ENCODE data around the gene PRR22. TPM values are rescaled to one million over a fixed set of nuclear protein-coding genes. Genes with fewer than 3 reads are reported as not detected.

PRR22 gene
- total RNA-seq, 1 donor from 2014 or later, result 5.4 TPM

- Mint-ChIP-seq H3K27me3 (ENCODE audit: low read depth) (peaks cover 28% of the 10 kb centered on the region), H3K9me3 (no peaks in the 10 kb centered on the region), H3K4me1 (no peaks in the 10 kb centered on the region), H3K4me3 (no peak overlapping the region), H3K27ac (no peak overlapping the region), H3K36me3 (no peaks in the 10 kb centered on the region)
- no peak for DNase-seq (ENCODE audit: low spot score in 2 of 2, unreplicated experiment in 2 of 2)
- TF ChIP-seq CTCF (IDR thresholded peaks at IDR 0.05; ENCODE audit: unreplicated experiment), result no peak
These were observed 34.0 kb upstream of the PRR22 start for GRCh38 chr19:5818594-5818993.

DNA sequence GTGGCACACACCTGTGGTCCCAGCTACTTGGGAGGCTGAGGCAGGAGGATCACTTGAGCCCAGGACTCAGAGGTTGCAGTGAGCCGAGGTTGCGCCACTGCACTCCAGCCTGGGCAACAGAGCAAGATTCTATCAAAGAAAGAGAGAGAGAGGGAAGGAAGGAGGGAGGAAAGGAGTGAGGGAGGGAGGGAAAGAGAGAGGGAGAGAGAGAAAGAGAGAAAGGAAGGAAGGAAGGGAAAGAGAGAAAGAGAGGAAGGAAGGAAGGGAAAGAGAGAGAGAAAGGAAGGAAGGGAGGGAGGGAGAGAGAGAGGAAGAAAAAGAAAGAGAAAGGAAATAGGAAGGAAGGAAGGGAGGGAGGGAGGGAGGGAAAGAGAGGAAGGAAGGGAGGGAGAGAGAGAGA is 32.7 kb upstream of the PRR22 start:
- Mint-ChIP-seq H3K36me3 (no peaks in the 10 kb centered on the region), H3K4me3 (no peak overlapping the region), H3K9me3 (no peaks in the 10 kb centered on the region), H3K4me1 (no peaks in the 10 kb centered on the region), H3K27me3 (ENCODE audit: low read depth) (peaks cover 28% of the 10 kb centered on the region), H3K27ac (no peak overlapping the region)
- no peak for DNase-seq (ENCODE audit: low spot score in 2 of 2, unreplicated experiment in 2 of 2)
- no peak for TF ChIP-seq CTCF (IDR thresholded peaks at IDR 0.05; ENCODE audit: unreplicated experiment)

DNA sequence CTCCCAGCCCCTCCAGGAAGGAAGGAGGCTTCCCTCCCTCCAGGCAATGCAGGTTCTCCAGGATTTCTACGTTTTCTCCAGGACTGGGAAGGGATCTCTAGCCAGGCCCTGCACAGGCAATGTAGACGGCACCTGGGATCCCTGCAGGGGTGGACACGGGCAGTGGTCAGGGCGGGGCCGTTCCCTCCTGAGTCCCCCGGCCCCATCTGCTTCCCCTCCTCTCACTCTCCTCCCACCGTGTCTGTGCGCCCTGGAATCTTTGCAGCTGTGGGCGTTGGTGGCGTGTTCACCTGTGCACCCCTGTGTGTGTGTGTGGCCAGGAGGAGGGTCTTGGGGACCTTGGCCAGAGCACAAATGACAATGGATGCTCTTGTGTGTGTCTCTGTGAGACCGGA is 30.3 kb upstream of the PRR22 start:
- Mint-ChIP-seq H3K36me3 (no peaks in the 10 kb centered on the region), H3K27me3 (ENCODE audit: low read depth) (peaks cover 24% of the 10 kb centered on the region), H3K4me3 (no peak overlapping the region), H3K4me1 (no peaks in the 10 kb centered on the region), H3K27ac (no peak overlapping the region), H3K9me3 (no peaks in the 10 kb centered on the region)
- no peak for DNase-seq (ENCODE audit: low spot score in 2 of 2, unreplicated experiment in 2 of 2)
- no peak for TF ChIP-seq CTCF (IDR thresholded peaks at IDR 0.05; ENCODE audit: unreplicated experiment)

DNA sequence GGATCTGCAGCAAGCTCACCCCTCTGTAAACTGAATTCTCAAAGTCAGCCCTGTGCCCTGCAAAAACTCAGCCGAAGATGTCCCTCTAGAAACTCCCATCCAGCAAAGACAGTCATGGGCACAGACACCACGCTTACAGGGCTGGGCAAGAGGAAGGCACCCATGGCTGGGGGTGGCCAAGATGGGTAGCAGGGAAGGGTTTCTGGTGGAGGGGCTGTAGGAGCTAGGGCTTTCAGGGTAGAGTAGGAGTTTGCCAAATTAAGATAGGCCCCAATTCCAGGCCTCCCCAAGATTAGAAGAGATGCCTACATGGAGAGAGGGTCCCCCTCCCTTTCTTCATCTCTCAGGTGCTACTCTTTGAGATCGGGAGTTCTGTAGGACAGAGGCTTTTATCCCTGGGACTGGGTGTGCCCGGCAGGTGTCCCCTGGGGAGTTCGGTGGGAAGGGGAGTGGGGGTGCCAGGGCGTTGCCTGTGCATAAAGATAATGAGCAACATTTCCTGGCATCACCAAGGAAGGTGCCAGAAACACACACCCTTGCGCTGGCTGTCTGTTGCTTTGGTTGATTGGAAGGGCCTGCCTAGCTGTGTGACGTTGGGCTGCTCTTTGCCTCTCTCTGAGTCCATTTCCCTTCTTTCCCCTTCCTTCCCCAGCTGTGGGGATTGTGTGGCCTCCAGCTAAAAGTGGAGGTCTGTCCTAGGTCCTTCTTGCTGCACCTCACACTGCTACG is 29.7 kb upstream of the PRR22 start:
- no peak overlapping the region for H3K27ac Mint-ChIP-seq
- H3K9me3 Mint-ChIP-seq, result no peaks in the 10 kb centered on the region
- H3K36me3 Mint-ChIP-seq, result no peaks in the 10 kb centered on the region
- DNase-seq (ENCODE audit: low spot score in 2 of 2, unreplicated experiment in 2 of 2), result no peak
- no peaks in the 10 kb centered on the region for H3K4me1 Mint-ChIP-seq
- H3K27me3 Mint-ChIP-seq (ENCODE audit: low read depth), result peaks cover 24% of the 10 kb centered on the region
- TF ChIP-seq CTCF (IDR thresholded peaks at IDR 0.05; ENCODE audit: unreplicated experiment), result no peak
- H3K4me3 Mint-ChIP-seq, result no peak overlapping the region

DNA sequence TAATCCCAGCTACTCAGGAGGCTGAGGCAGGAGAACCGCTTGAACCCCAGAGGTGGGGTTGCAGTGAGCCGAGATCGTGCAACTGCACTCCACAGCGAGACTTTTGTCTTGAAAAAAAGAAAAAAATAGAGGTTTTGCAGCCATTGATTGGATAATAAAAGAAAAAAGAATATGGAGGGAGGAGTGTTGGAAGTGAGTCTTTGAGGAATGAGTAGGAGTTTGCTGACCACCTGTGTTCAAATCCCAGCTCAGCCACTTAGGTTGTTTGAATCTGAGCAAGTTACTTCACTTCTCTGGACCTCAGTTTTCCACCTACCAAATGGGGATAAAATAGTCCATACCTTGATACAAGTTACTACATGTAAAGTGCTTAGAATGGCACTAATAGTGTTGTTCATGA is 26.6 kb upstream of the PRR22 start:
- TF ChIP-seq CTCF (IDR thresholded peaks at IDR 0.05; ENCODE audit: unreplicated experiment), result no peak
- H3K9me3 Mint-ChIP-seq, result no peaks in the 10 kb centered on the region
- no peaks in the 10 kb centered on the region for H3K4me1 Mint-ChIP-seq
- H3K27ac Mint-ChIP-seq, result no peak overlapping the region
- DNase-seq (ENCODE audit: low spot score in 2 of 2, unreplicated experiment in 2 of 2), result no peak
- no peaks in the 10 kb centered on the region for H3K36me3 Mint-ChIP-seq
- no peak overlapping the region for H3K4me3 Mint-ChIP-seq
- H3K27me3 Mint-ChIP-seq (ENCODE audit: low read depth), result peaks cover 27% of the 10 kb centered on the region
